DOHH2 (cell line): Measurements from ENCODE around the gene MTRR.

Experiments used
- H3F3A ChIP-seq: fragments of 200-600 bp; sonication (generic), shearing (Covaris generic); 2 replicates; pipeline ENCODE4 v1.6.0; 2016; ENCODE audit warnings: antibody characterized with exemption, mild to moderate bottlenecking; ENCODE audit not compliant: control insufficient read depth, insufficient read depth
- H3K27ac ChIP-seq: fragments of 200-600 bp; sonication (generic); 2 replicates; pipeline ENCODE4 v1.5.1; 2014; ENCODE audit warnings: low read depth, mild to moderate bottlenecking, low read length, moderate library complexity
- H3K27me3 ChIP-seq: fragments of 200-600 bp; sonication (generic); 2 replicates; pipeline ENCODE4 v1.6.1; 2014; ENCODE audit warnings: mild to moderate bottlenecking, low read length, mixed read lengths; ENCODE audit not compliant: control insufficient read depth
- H3K36me3 ChIP-seq: fragments of 200-600 bp; sonication (generic); 2 replicates; pipeline ENCODE4 v1.6.1; 2014; ENCODE audit warnings: mild to moderate bottlenecking, low read length, moderate library complexity, mixed read lengths; ENCODE audit not compliant: control insufficient read depth
- H3K4me1 ChIP-seq: fragments of 200-600 bp; sonication (generic); 2 replicates; pipeline ENCODE4 v1.6.1; 2014; ENCODE audit warnings: mild to moderate bottlenecking, low read length, mixed read lengths; ENCODE audit not compliant: control insufficient read depth
- H3K4me2 ChIP-seq: fragments of 200-600 bp; sonication (generic); 2 replicates; pipeline ENCODE4 v1.6.0; 2014; ENCODE audit warnings: mild to moderate bottlenecking, low read length, moderate library complexity
- H3K4me3 ChIP-seq: fragments of 200-600 bp; sonication (generic); 2 replicates; pipeline ENCODE4 v1.5.1; 2014; ENCODE audit warnings: mild to moderate bottlenecking, low read length, mixed read lengths
- H3K79me2 ChIP-seq: fragments of 200-600 bp; sonication (generic); 2 replicates; pipeline ENCODE4 v1.6.1; 2014; ENCODE audit warnings: mild to moderate bottlenecking, low read length, mixed read lengths; ENCODE audit not compliant: control insufficient read depth
- H3K9me2 ChIP-seq: fragments of 200-600 bp; sonication (generic); replicated peaks from 2 replicates; pipeline ENCODE4 v1.6.1; 2014; ENCODE audit warnings: mild to moderate bottlenecking, low read length, mixed read lengths; ENCODE audit not compliant: control insufficient read depth
- H3K9me3 ChIP-seq: fragments of 200-600 bp; sonication (generic); 2 replicates; pipeline ENCODE4 v1.6.1; 2014; ENCODE audit warnings: antibody characterized with exemption, low read length, mixed read lengths; ENCODE audit not compliant: control insufficient read depth, insufficient read depth
- H4K20me1 ChIP-seq: fragments of 200-600 bp; sonication (generic); 2 replicates; pipeline ENCODE4 v1.6.0; 2014; ENCODE audit warnings: low read depth, mild to moderate bottlenecking, antibody characterized with exemption, low read length, moderate library complexity; ENCODE audit not compliant: control insufficient read depth, insufficient read depth
- CTCF ChIP-seq: fragments of 200-600 bp; sonication (generic); IDR thresholded peaks from one replicate; pipeline ENCODE4 v1.5.1; 2014; ENCODE audit warnings: antibody characterized with exemption, mild to moderate bottlenecking, low read depth, low read length; ENCODE audit not compliant: poor library complexity, severe bottlenecking
- EZH2phosphoT487 ChIP-seq: fragments of 200-600 bp; sonication (generic); IDR thresholded peaks from 2 replicates; pipeline ENCODE4 v1.6.1; 2017; ENCODE audit warnings: borderline replicate concordance, mild to moderate bottlenecking, antibody characterized with exemption, low read length, moderate library complexity, mixed read lengths

The MTRR gene

DNA sequence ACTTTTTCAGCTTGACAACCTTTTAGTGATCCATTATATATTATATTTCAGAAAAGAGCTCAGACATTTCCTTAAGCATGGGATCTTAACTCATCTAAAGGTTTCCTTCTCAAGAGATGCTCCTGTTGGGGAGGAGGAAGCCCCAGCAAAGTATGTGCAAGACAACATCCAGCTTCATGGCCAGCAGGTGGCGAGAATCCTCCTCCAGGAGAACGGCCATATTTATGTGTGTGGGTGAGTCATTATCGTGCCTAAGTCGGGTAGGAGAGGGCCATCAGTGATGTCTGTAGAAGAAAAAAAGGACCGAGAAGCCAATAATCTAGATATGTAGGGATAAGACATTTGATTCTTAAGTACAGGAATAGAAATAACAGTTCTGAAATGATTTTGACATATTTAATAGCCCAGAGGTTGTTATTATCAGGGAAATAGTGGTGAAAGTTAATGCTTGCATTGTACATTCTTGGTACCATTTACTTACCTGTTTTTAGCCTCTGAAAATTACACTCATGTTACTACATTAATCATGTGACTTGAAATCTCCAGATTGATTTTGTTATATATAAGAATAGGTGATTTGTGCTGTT lies 28.2 kb downstream of the MTRR start:
- Histone ChIP-seq H3K9me2 (no peaks in the 10 kb centered on the region), H3K27ac (no peak overlapping the region), H3K9me3 (no peaks in the 10 kb centered on the region), H3K4me1 (no peaks in the 10 kb centered on the region), H3K4me3 (no peak overlapping the region), H3K36me3 (peaks cover 99% of the 10 kb centered on the region), H3K79me2 (no peaks in the 10 kb centered on the region), H3K4me2 (no peak overlapping the region), H3K27me3 (no peaks in the 10 kb centered on the region), H4K20me1 (no peaks in the 10 kb centered on the region), H3F3A (no peaks in the 10 kb centered on the region)
- TF ChIP-seq CTCF (peak; percentile 29), EZH2phosphoT487 (no peak)

GRCh38 chr5:7902201-7902600 lies 33.3 kb downstream of the MTRR start:
- Histone ChIP-seq H3K4me1 (no peaks in the 10 kb centered on the region), H3K27me3 (no peaks in the 10 kb centered on the region), H3K9me2 (no peaks in the 10 kb centered on the region), H3K4me2 (no peak overlapping the region), H3K27ac (no peak overlapping the region), H4K20me1 (no peaks in the 10 kb centered on the region), H3K36me3 (peaks cover 90% of the 10 kb centered on the region), H3K4me3 (no peak overlapping the region), H3K79me2 (no peaks in the 10 kb centered on the region), H3K9me3 (no peaks in the 10 kb centered on the region), H3F3A (no peaks in the 10 kb centered on the region)
- TF ChIP-seq CTCF (no peak), EZH2phosphoT487 (no peak)

DNA sequence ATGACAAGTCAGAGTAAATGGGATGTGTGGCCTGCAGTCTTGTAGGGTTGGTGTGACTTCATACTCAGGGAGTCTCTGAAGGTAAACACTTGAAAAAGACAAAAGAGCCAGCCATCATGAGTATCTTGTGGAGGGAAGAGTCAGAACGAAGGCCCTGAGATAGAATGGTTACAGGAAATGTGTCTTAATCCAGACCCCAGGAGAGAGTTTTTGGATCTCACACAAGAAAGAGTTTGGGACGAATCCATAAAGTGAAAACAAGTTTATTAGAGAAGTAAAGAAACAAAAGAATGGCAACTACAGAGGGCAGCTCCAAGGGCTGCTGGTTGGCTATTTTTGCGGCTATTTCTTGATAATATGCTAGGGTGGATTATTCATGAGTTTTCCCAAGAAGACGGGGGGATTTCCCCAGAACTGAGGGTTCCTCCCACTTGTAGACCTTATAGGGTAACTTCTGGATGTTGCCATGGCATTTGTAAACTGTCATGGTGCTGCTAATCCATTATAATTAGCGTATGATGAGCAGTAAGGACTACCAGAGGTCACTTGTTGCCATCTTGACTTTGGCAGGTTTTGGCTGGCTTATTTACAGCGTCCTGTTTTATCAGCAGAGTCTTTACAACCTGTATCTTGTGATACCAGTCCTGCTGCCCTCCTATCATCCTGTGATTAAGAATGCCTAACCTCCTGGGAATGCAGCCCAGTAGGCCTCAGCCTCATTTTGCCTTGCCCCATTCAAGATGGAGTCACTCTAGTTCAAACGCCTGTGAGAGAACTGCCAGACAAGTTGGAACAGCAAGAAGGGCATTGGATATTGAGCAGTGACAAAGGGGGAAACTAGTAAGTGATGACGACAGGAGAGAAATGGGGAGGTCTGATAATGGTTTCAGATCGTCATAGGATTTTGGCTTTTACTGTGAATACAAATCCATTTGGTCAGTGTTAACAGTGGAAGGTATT lies 34.0 kb downstream of the MTRR start:
- Histone ChIP-seq H3K79me2 (no peaks in the 10 kb centered on the region), H3F3A (no peaks in the 10 kb centered on the region), H3K4me1 (no peaks in the 10 kb centered on the region), H3K4me3 (no peak overlapping the region), H3K27ac (no peak overlapping the region), H4K20me1 (no peaks in the 10 kb centered on the region), H3K4me2 (no peak overlapping the region), H3K36me3 (peaks cover 88% of the 10 kb centered on the region), H3K27me3 (no peaks in the 10 kb centered on the region), H3K9me2 (no peaks in the 10 kb centered on the region), H3K9me3 (no peaks in the 10 kb centered on the region)
- TF ChIP-seq EZH2phosphoT487 (no peak), CTCF (no peak)
